Tibial nerve (tissue), 3 donors: ENCODE data around the gene GLO1.

Experiments used
- CTCF ChIP-seq, 5 experiments: fragments of 200-600 bp in 3 of 5; fragments of 450-650 bp in 2 of 5; sonication (generic) in 3 of 5; IDR thresholded peaks; one replicate each; pipeline ENCODE4 v1.5.1; 2016 to 2019; ENCODE audit warnings: antibody characterized with exemption in 5 of 5, mild to moderate bottlenecking in 3 of 5, moderate library complexity in 2 of 5
- POLR2A ChIP-seq, 2 donors: fragments of 450-650 bp; IDR thresholded peaks; one replicate each; pipeline ENCODE4 v1.6.1; 2017; ENCODE audit warnings: antibody characterized with exemption in 2 of 2, mild to moderate bottlenecking in 2 of 2, moderate library complexity in 2 of 2

DNA sequence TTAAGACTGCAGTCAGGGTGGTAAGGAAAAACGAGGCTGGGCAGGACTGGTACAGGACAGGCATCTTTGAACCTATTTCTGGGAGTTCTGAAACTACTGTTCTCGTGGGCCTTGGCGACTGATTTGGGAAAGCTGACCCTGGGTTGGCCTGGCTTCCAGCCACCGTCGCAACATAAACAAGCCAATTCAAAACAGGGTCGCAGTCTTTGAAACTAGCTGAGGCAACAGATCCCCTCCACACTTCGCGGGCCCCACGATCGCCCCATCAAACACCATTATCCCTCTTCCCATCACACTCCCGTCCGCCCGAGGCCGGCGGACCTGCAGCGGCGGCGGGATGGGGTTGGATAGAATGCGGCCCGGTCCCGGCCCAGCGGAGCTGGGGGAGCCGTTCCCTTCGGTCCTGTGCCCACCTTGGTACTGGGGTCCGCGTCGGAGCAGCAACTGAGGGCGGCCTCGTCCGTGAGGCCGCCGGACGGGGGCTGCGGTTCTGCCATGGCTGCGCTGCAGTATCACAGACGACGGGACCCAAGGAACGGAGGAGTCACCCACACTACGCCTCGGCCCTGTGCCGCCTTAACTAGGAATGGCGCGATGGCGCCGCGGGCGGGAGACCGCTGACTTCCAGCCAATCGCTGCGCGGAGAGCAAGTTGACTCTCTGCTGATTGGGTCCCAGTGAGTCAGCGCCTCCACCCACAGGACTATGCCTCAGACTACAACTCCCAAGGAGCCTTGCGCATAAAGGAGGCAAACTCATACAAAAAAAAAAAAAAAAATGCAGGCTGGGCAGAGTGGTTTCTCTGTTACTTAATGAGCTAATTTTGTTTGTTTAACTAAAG, at the start of gene GLO1:
- TF ChIP-seq CTCF (IDR thresholded peaks at IDR 0.05) = peak in 1 of 5 experiments; percentile 36
- TF ChIP-seq POLR2A (IDR thresholded peaks at IDR 0.05) = peak; percentile 92 to 93
